Neural progenitor cell (in vitro differentiated cells): Measurements from ENCODE around the gene CFAP221. TPM values are rescaled to one million over a fixed set of nuclear protein-coding genes. Genes with fewer than 3 reads are reported as not detected.

Experiments
- DNase-seq: peaks from one replicate; pipeline ENCODE4 v3.0.0-alpha.2; 2016; ENCODE audit warnings: low spot score
- H2AFZ ChIP-seq: fragments of 200-600 bp; sonication (generic); replicated peaks from 2 replicates; pipeline ENCODE4 v1.6.1; 2016; ENCODE audit warnings: antibody characterized with exemption
- H3F3A ChIP-seq: fragments of 200-600 bp; sonication (generic); 2 replicates; pipeline ENCODE4 v1.6.1; 2016; ENCODE audit warnings: antibody characterized with exemption, low read depth
- H3K27ac ChIP-seq: fragments of 200-600 bp; sonication (generic); 2 replicates; pipeline ENCODE4 v1.5.1; 2016; ENCODE audit warnings: mild to moderate bottlenecking
- H3K27me3 ChIP-seq: fragments of 200-600 bp; sonication (generic); 2 replicates; pipeline ENCODE4 v1.6.1; 2016; ENCODE audit warnings: mild to moderate bottlenecking, moderate library complexity
- H3K36me3 ChIP-seq: fragments of 200-600 bp; sonication (generic); 2 replicates; pipeline ENCODE4 v1.5.1; 2016
- H3K4me1 ChIP-seq: fragments of 200-600 bp; sonication (generic); 2 replicates; pipeline ENCODE4 v1.6.1; 2016; ENCODE audit warnings: mixed run types
- H3K4me2 ChIP-seq: fragments of 200-600 bp; sonication (generic); 2 replicates; pipeline ENCODE4 v1.6.1; 2016
- H3K4me3 ChIP-seq: fragments of 200-600 bp; sonication (generic); 2 replicates; pipeline ENCODE4 v1.5.1; 2016
- H3K79me2 ChIP-seq: fragments of 200-600 bp; sonication (generic); 2 replicates; pipeline ENCODE4 v1.6.1; 2016; ENCODE audit warnings: low read depth
- H3K9ac ChIP-seq: fragments of 200-600 bp; sonication (generic); 2 replicates; pipeline ENCODE4 v1.6.1; 2016
- H3K9me3 ChIP-seq: fragments of 200-600 bp; sonication (generic); 2 replicates; pipeline ENCODE4 v1.5.1; 2016; ENCODE audit warnings: low read depth
- H4K20me1 ChIP-seq: fragments of 200-600 bp; sonication (generic); 2 replicates; pipeline ENCODE4 v1.6.1; 2016; ENCODE audit warnings: low read depth
- H3K27ac Mint-ChIP-seq: 3 replicates; pipeline ENCODE4 v1.8.0; 2021; ENCODE audit warnings: mixed read lengths
- H3K27me3 Mint-ChIP-seq: 2 replicates; pipeline ENCODE4 v1.8.0; 2022; ENCODE audit warnings: low read depth, mild to moderate bottlenecking, inconsistent platforms, moderate library complexity, mixed read lengths; ENCODE audit not compliant: insufficient read depth
- H3K36me3 Mint-ChIP-seq: 3 replicates; pipeline ENCODE4 v1.8.0; 2021; ENCODE audit warnings: mixed read lengths
- H3K4me1 Mint-ChIP-seq: 3 replicates; pipeline ENCODE4 v1.8.0; 2021; ENCODE audit warnings: mixed read lengths
- H3K4me3 Mint-ChIP-seq: 3 replicates; pipeline ENCODE4 v1.8.0; 2021; ENCODE audit warnings: mild to moderate bottlenecking, moderate library complexity, mixed read lengths
- H3K9me3 Mint-ChIP-seq: 3 replicates; pipeline ENCODE4 v1.8.0; 2020; ENCODE audit warnings: mixed read lengths
- CTCF ChIP-seq: fragments of 200-600 bp; sonication (generic); IDR thresholded peaks from 2 replicates; pipeline ENCODE4 v1.5.1; 2017; ENCODE audit warnings: antibody characterized with exemption, mild to moderate bottlenecking
- EZH2 ChIP-seq: fragments of 200-600 bp; sonication (generic); IDR thresholded peaks from 2 replicates; pipeline ENCODE4 v1.6.1; 2017; ENCODE audit warnings: antibody characterized with exemption, mild to moderate bottlenecking, moderate library complexity
- EZH2phosphoT487 ChIP-seq: fragments of 200-600 bp; sonication (generic); IDR thresholded peaks from 2 replicates; pipeline ENCODE4 v1.6.1; 2017; ENCODE audit warnings: antibody characterized with exemption
- total RNA-seq: library from RNA; depleted of rRNA; stranded (reverse); fragments of >200 nt; gene quantifications from 2 replicates; pipeline ENCODE4 v1.2.3, GENCODE V29; 2015; ENCODE audit warnings: low replicate concordance

The CFAP221 gene
- total RNA-seq, 1 donor from 2014 or later = 1.5 TPM

- DNase-seq = no peak
- Histone ChIP-seq H4K20me1 (no peaks in the 10 kb centered on the region), H3K4me1 (no peaks in the 10 kb centered on the region), H3K27ac (no peak overlapping the region), H3F3A (no peaks in the 10 kb centered on the region), H3K4me2 (no peak overlapping the region), H3K79me2 (no peaks in the 10 kb centered on the region), H3K36me3 (no peaks in the 10 kb centered on the region), H3K27me3 (peaks cover 9% of the 10 kb centered on the region), H3K9me3 (no peaks in the 10 kb centered on the region), H2AFZ (no peak overlapping the region), H3K4me3 (no peak overlapping the region), H3K9ac (no peak overlapping the region)
- Mint-ChIP-seq H3K9me3 (peaks cover 15% of the 10 kb centered on the region), H3K4me3 (no peak overlapping the region), H3K36me3 (no peaks in the 10 kb centered on the region), H3K27me3 (peaks cover 18% of the 10 kb centered on the region), H3K27ac (no peak overlapping the region), H3K4me1 (no peaks in the 10 kb centered on the region)
- no peak for TF ChIP-seq EZH2phosphoT487
- no peak for TF ChIP-seq CTCF
- TF ChIP-seq EZH2 = no peak
Measured at GRCh38 chr2:119516121-119516520, 28.1 kb upstream of the CFAP221 start.

- H3K27me3 Mint-ChIP-seq = peaks cover 27% of the 10 kb centered on the region
- H3K9me3 Mint-ChIP-seq = peaks cover 18% of the 10 kb centered on the region
- TF ChIP-seq EZH2 = no peak
- TF ChIP-seq CTCF = peak; percentile 76
- TF ChIP-seq EZH2phosphoT487 = no peak
Measured at GRCh38 chr2:119517433-119517832, 26.8 kb upstream of the CFAP221 start.

GRCh38 chr2:119518401-119519056 is 25.7 kb upstream of the CFAP221 start:
- Mint-ChIP-seq H3K9me3 (peaks cover 18% of the 10 kb centered on the region), H3K36me3 (no peaks in the 10 kb centered on the region), H3K4me3 (no peak overlapping the region), H3K27ac (no peak overlapping the region), H3K27me3 (peaks cover 36% of the 10 kb centered on the region), H3K4me1 (peaks cover 2% of the 10 kb centered on the region)
- peaks cover 33% of the 10 kb centered on the region for H3K27me3 ChIP-seq
- no peaks in the 10 kb centered on the region for H3K36me3 ChIP-seq
- H3K9ac ChIP-seq = no peak overlapping the region
- DNase-seq = no peak
- TF ChIP-seq CTCF (no peak), EZH2 (no peak), EZH2phosphoT487 (no peak)
- H3F3A ChIP-seq = no peaks in the 10 kb centered on the region
- H2AFZ ChIP-seq = no peak overlapping the region
- H3K4me1 ChIP-seq = no peaks in the 10 kb centered on the region
- H3K4me3 ChIP-seq = no peak overlapping the region
- H3K4me2 ChIP-seq = no peak overlapping the region
- no peaks in the 10 kb centered on the region for H3K79me2 ChIP-seq
- H3K9me3 ChIP-seq = no peaks in the 10 kb centered on the region
- no peaks in the 10 kb centered on the region for H4K20me1 ChIP-seq
- H3K27ac ChIP-seq = no peak overlapping the region

More at GRCh38 chr2:119517433-119517832, 26.8 kb upstream of the CFAP221 start:
- no peak overlapping the region for H3K9ac ChIP-seq
- peaks cover 22% of the 10 kb centered on the region for H3K27me3 ChIP-seq
- no peaks in the 10 kb centered on the region for H3F3A ChIP-seq
- DNase-seq = peak; percentile 77
- H3K9me3 ChIP-seq = no peaks in the 10 kb centered on the region
- H3K36me3 Mint-ChIP-seq = no peaks in the 10 kb centered on the region
- H2AFZ ChIP-seq = no peak overlapping the region
- no peaks in the 10 kb centered on the region for H3K36me3 ChIP-seq
- no peaks in the 10 kb centered on the region for H3K79me2 ChIP-seq
- no peaks in the 10 kb centered on the region for H3K4me1 Mint-ChIP-seq
- H3K4me3 ChIP-seq = no peak overlapping the region
- H3K27ac Mint-ChIP-seq = no peak overlapping the region
- H3K4me3 Mint-ChIP-seq = no peak overlapping the region
- no peak overlapping the region for H3K27ac ChIP-seq
- H4K20me1 ChIP-seq = no peaks in the 10 kb centered on the region
- no peaks in the 10 kb centered on the region for H3K4me1 ChIP-seq
- no peak overlapping the region for H3K4me2 ChIP-seq
